Duodenal mucosa (tissue), 2 donors: ENCODE results near the gene IFNB1.

ENCODE experiments used
- H3K27ac ChIP-seq: one replicate; pipeline ENCODE4 v1.7.0; 2013; ENCODE audit warnings: low read depth, low read length
- H3K27me3 ChIP-seq, 2 donors: one replicate each; pipeline ENCODE4 v1.7.0; 2013; ENCODE audit warnings: low read length in 2 of 2, control low read depth in 1 of 2; ENCODE audit not compliant: insufficient read depth in 2 of 2, control insufficient read depth in 1 of 2
- H3K36me3 ChIP-seq, 2 donors: one replicate each; pipeline ENCODE4 v1.7.0; 2013; ENCODE audit warnings: low read length in 2 of 2, control low read depth in 1 of 2; ENCODE audit not compliant: insufficient read depth in 2 of 2, control insufficient read depth in 1 of 2
- H3K4me1 ChIP-seq, 2 donors: one replicate each; pipeline ENCODE4 v1.7.0; 2013; ENCODE audit warnings: low read length in 2 of 2, control low read depth in 1 of 2; ENCODE audit not compliant: insufficient read depth in 2 of 2, control insufficient read depth in 1 of 2
- H3K4me3 ChIP-seq, 2 donors: one replicate each; pipeline ENCODE4 v1.7.0; 2013; ENCODE audit warnings: low read length in 2 of 2, low read depth in 1 of 2
- H3K9ac ChIP-seq, 2 donors: one replicate each; pipeline ENCODE4 v1.7.0; 2013; ENCODE audit warnings: low read length in 2 of 2, low read depth in 1 of 2
- H3K9me3 ChIP-seq, 2 donors: one replicate each; pipeline ENCODE4 v1.7.0; 2013; ENCODE audit warnings: low read length in 2 of 2, control low read depth in 1 of 2; ENCODE audit not compliant: control insufficient read depth in 1 of 2

Gene IFNB1

DNA sequence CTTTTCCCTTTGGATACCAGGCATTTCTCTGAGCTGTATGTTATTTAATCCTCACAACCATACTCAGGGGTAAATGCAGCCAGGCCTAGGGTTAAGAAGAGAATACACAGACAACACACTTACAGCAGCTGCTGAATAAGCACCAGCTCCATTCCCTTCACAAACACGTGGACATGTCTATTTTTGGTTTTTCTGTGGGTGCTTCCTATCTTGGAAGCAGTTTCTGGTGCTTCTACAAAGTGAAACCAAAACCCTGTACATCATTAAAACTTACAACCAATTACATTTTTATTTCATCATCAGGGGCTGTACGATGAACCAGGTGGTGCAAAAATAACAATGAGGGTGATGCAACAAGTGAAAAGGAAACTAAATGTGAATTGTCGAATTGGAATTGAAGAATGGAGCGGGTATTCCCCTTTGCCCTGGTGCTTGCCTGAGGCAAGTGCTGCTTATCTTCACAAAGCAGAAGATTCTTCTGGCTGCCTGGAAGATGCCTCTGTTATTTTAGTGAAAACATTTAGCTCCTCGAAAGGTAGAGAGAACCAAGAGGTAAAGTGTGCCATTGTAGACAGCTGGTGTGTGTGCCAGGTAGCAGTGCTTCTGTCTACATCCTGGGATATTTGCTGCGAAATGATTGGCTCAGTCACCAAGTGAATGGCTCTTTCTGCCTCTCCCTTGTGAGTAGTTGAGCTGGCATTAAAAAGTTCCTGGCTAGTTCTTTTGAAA lies 18.6 kb upstream of the IFNB1 start:
- Histone ChIP-seq H3K27ac (no peak overlapping the region), H3K4me3 (peak overlapping the region; percentile 42 to 54), H3K9ac (peak overlapping the region; percentile 10 to 24)

DNA sequence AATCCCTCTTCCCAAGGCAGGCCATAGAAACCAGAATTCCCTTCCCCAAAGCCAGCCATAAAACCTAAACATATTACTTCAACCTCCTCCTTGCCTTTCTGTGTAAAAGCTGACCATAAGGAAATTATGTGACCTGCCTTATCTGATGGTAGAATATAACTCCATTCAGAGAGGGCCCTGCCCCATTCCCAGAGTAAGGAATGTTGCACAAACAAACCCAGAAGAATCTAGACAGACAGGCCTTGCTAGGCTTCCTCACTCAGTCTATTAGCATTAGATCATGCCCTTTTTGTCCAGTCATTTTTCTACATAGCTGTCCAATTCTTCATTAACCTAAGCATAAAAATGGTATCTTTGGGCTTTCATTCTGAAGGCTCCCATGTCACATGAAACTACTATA lies 17.8 kb upstream of the IFNB1 start:
- Histone ChIP-seq H3K27me3 (no peaks in the 10 kb centered on the region), H3K9ac (no peak overlapping the region), H3K36me3 (no peaks in the 10 kb centered on the region), H3K9me3 (no peaks in the 10 kb centered on the region), H3K4me3 (no peak overlapping the region), H3K4me1 (peaks cover 5 to 14% of the 10 kb centered on the region in 2 donors), H3K27ac (no peak overlapping the region)

More for the DNA sequence above, 18.6 kb upstream of the IFNB1 start:
- H3K36me3 ChIP-seq: no peaks in the 10 kb centered on the region
- H3K4me1 ChIP-seq: peaks cover 5 to 14% of the 10 kb centered on the region in 2 donors
- no peaks in the 10 kb centered on the region for H3K27me3 ChIP-seq
- H3K9me3 ChIP-seq: no peaks in the 10 kb centered on the region

- H3K27me3 ChIP-seq: no peaks in the 10 kb centered on the region
- no peaks in the 10 kb centered on the region for H3K9me3 ChIP-seq
- no peaks in the 10 kb centered on the region for H3K36me3 ChIP-seq
- no peak overlapping the region for H3K4me3 ChIP-seq
- no peak overlapping the region for H3K9ac ChIP-seq
- H3K4me1 ChIP-seq: no peaks in the 10 kb centered on the region
- H3K27ac ChIP-seq: no peak overlapping the region
These were observed 8.8 kb upstream of the IFNB1 start for GRCh38 chr9:21086538-21086937.

GRCh38 chr9:21085005-21085404 lies 7.3 kb upstream of the IFNB1 start:
- no peak overlapping the region for H3K27ac ChIP-seq
- no peak overlapping the region for H3K4me3 ChIP-seq
- no peaks in the 10 kb centered on the region for H3K36me3 ChIP-seq
- no peaks in the 10 kb centered on the region for H3K4me1 ChIP-seq
- H3K9ac ChIP-seq: no peak overlapping the region
- H3K9me3 ChIP-seq: no peaks in the 10 kb centered on the region
- no peaks in the 10 kb centered on the region for H3K27me3 ChIP-seq

GRCh38 chr9:21084242-21084850 lies 6.6 kb upstream of the IFNB1 start:
- H3K9me3 ChIP-seq: no peaks in the 10 kb centered on the region
- H3K9ac ChIP-seq: no peak overlapping the region
- H3K27ac ChIP-seq: no peak overlapping the region
- H3K36me3 ChIP-seq: no peaks in the 10 kb centered on the region
- no peaks in the 10 kb centered on the region for H3K4me1 ChIP-seq
- no peaks in the 10 kb centered on the region for H3K27me3 ChIP-seq
- no peak overlapping the region for H3K4me3 ChIP-seq

GRCh38 chr9:21082671-21083070 lies 4.9 kb upstream of the IFNB1 start:
- Histone ChIP-seq H3K27ac (no peak overlapping the region), H3K4me3 (no peak overlapping the region), H3K36me3 (no peaks in the 10 kb centered on the region), H3K27me3 (no peaks in the 10 kb centered on the region), H3K9me3 (no peaks in the 10 kb centered on the region), H3K4me1 (no peaks in the 10 kb centered on the region), H3K9ac (no peak overlapping the region)

- H3K9ac ChIP-seq: no peak overlapping the region
- no peaks in the 10 kb centered on the region for H3K4me1 ChIP-seq
- no peak overlapping the region for H3K27ac ChIP-seq
- H3K36me3 ChIP-seq: no peaks in the 10 kb centered on the region
- H3K27me3 ChIP-seq: no peaks in the 10 kb centered on the region
- no peaks in the 10 kb centered on the region for H3K9me3 ChIP-seq
- H3K4me3 ChIP-seq: no peak overlapping the region
These were observed 4.3 kb upstream of the IFNB1 start for GRCh38 chr9:21081999-21082398.

- no peaks in the 10 kb centered on the region for H3K9me3 ChIP-seq
- no peak overlapping the region for H3K9ac ChIP-seq
- H3K36me3 ChIP-seq: no peaks in the 10 kb centered on the region
- H3K27me3 ChIP-seq: no peaks in the 10 kb centered on the region
- H3K4me3 ChIP-seq: no peak overlapping the region
- H3K4me1 ChIP-seq: no peaks in the 10 kb centered on the region
- H3K27ac ChIP-seq: no peak overlapping the region
These were observed 3.7 kb upstream of the IFNB1 start for GRCh38 chr9:21081451-21081850.

- Histone ChIP-seq H3K9me3 (no peaks in the 10 kb centered on the region), H3K36me3 (no peaks in the 10 kb centered on the region)
These were observed 3.1 kb upstream of the IFNB1 start for GRCh38 chr9:21080793-21081192.

DNA sequence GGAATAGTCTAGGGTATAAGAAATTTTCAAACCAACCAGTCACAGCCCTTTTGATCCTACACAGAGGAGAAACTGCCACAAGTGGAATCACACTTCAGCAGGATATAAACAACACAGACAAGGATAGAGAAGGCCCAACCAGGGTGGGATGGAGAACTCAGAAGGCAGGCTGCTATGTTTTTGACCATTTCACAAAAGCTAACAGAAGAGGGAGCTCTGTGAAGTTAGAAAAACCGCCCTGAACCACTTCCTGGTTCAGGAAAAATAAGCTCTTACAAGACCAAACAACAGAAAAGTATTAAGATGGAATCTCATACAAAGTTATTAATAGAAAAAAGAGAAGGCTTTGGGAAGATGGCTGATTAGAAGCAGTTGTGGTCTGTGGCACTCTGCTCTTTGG lies 960 bp upstream of the IFNB1 start:
- no peaks in the 10 kb centered on the region for H3K27me3 ChIP-seq
- no peak overlapping the region for H3K4me3 ChIP-seq
- no peaks in the 10 kb centered on the region for H3K4me1 ChIP-seq
- no peak overlapping the region for H3K27ac ChIP-seq
- H3K9ac ChIP-seq: no peak overlapping the region
- H3K9me3 ChIP-seq: no peaks in the 10 kb centered on the region
- no peaks in the 10 kb centered on the region for H3K36me3 ChIP-seq

More at GRCh38 chr9:21080793-21081192, 3.1 kb upstream of the IFNB1 start:
- Histone ChIP-seq H3K4me3 (no peak overlapping the region), H3K4me1 (no peaks in the 10 kb centered on the region), H3K9ac (no peak overlapping the region), H3K27ac (no peak overlapping the region), H3K27me3 (no peaks in the 10 kb centered on the region)
